ENCODE measurements around the gene MAP2K4. TPM values are rescaled to one million over a fixed set of nuclear protein-coding genes. Genes with fewer than 3 reads are reported as not detected.

MAP2K4 gene
- total and polyA plus RNA-seq, 2 of the 8 experiments (the other 6 are each of a cell fraction or from before 2014, with no cell fraction given): 14.2 to 37.3 TPM

- Histone ChIP-seq H2BK20ac (ENCODE audit: low read length) (no peak overlapping the region), H4K20me1 (replicated peaks in 1 of 2; ENCODE audit: control insufficient read depth in 1 of 2, insufficient read depth in 2 of 2, low read length in 2 of 2) (no peaks in the 10 kb centered on the region), H2BK5ac (ENCODE audit: low read depth, low read length) (no peak overlapping the region), H3K56ac (replicated peaks; ENCODE audit: insufficient read length, low read depth, low read length) (no peak overlapping the region), H3K9me3 (ENCODE audit: insufficient read depth in 2 of 2, low read depth in 1 of 2, low read length in 1 of 2) (no peaks in the 10 kb centered on the region; a peak in 1 of 4 replicates), H3K18ac (ENCODE audit: extremely low read depth, low read length) (no peak overlapping the region), H3K79me1 (ENCODE audit: low read depth, low read length) (no peaks in the 10 kb centered on the region), H3K14ac (ENCODE audit: insufficient read length) (no peak overlapping the region), H3K4ac (replicated peaks; ENCODE audit: insufficient read length, low read depth, low read length) (no peak overlapping the region), H3K27me3 (replicated peaks in 1 of 4; ENCODE audit: control insufficient read depth in 3 of 4, extremely low read depth in 1 of 4, insufficient read depth in 3 of 4, low read length in 3 of 4) (no peaks in the 10 kb centered on the region), H2BK12ac (ENCODE audit: low read depth, low read length) (no peak overlapping the region), H3K4me3 (ENCODE audit: extremely low read depth in 1 of 4, insufficient read depth in 2 of 4, low read depth in 3 of 4, low read length in 4 of 4) (no peak overlapping the region), H2BK15ac (ENCODE audit: low read length) (no peak overlapping the region), H2AK5ac (ENCODE audit: low read depth, low read length) (no peak overlapping the region), H3K79me2 (ENCODE audit: control insufficient read depth in 1 of 2, insufficient read depth in 2 of 2, low read length in 2 of 2) (no peaks in the 10 kb centered on the region), H4K91ac (replicated peaks; ENCODE audit: insufficient read length, low read length) (no peak overlapping the region), H3K23ac (ENCODE audit: insufficient read length) (no peak overlapping the region), H2AFZ (ENCODE audit: low read length) (no peak overlapping the region), H4K8ac (ENCODE audit: extremely low read depth, insufficient read depth, low read length) (no peak overlapping the region), H2BK120ac (replicated peaks; ENCODE audit: low read depth, low read length) (no peak overlapping the region), H3K9ac (replicated peaks in 1 of 4; ENCODE audit: extremely low read depth in 1 of 4, low read depth in 3 of 4, low read length in 3 of 4) (no peak overlapping the region), H3K4me1 (replicated peaks in 1 of 4; ENCODE audit: control insufficient read depth in 3 of 4, insufficient read depth in 4 of 4, low read length in 3 of 4) (no peaks in the 10 kb centered on the region), H3K36me3 (ENCODE audit: control insufficient read depth in 2 of 4, insufficient read depth in 4 of 4, low read length in 3 of 4) (no peaks in the 10 kb centered on the region), H3K4me2 (ENCODE audit: insufficient read depth in 1 of 2, low read depth in 2 of 2, low read length in 2 of 2) (no peak overlapping the region), H3K23me2 (ENCODE audit: low read depth, low read length) (no peaks in the 10 kb centered on the region), H3K27ac (ENCODE audit: low read depth, low read length) (no peak overlapping the region), H4K5ac (ENCODE audit: insufficient read length, low read depth, low read length) (no peak overlapping the region)
- FAIRE-seq (no peak), DNase-seq (ENCODE audit: low read depth in 1 of 2, low spot score in 2 of 2) (no peak)
- POLR2A ChIA-PET (ENCODE audit: partially characterized antibody): no interaction called here
- WGBS, 2 experiments (ENCODE audit: extremely low coverage in 1 of 2, insufficient coverage in 1 of 2, insufficient read length in 1 of 2, insufficient replicate concordance in 2 of 2, low coverage in 1 of 2, low lambda C conversion rate in 2 of 2, missing lambda C conversion rate in 1 of 2): 91% methylated on average over 1 of the region's 1 CpG; no CpG with 5 or more reads in 1 of the 2 experiments
- CTCF ChIA-PET (ENCODE audit: partially characterized antibody): no interaction called here
- TF ChIP-seq EGR1 (IDR thresholded peaks at IDR 0.05; ENCODE audit: borderline replicate concordance, low read depth, low read length) (no peak), ZNF274 (IDR thresholded peaks at IDR 0.05; ENCODE audit: borderline replicate concordance, extremely low read depth, low read length) (no peak), SP1 (IDR thresholded peaks at IDR 0.05; ENCODE audit: low read depth, low read length) (no peak), SUZ12 (IDR thresholded peaks at IDR 0.05; ENCODE audit: low read length) (no peak), HDAC2 (IDR thresholded peaks at IDR 0.05; ENCODE audit: borderline replicate concordance in 1 of 2, low read depth in 2 of 2, low read length in 2 of 2) (no peak), PHF8 (conservative IDR thresholded peaks at IDR 0.05; ENCODE audit: low read depth, low read length) (no peak), YY1 (IDR thresholded peaks at IDR 0.05; ENCODE audit: low read depth, low read length) (no peak), POLR2AphosphoS5 (IDR thresholded peaks at IDR 0.05; ENCODE audit: low read depth, low read length) (no peak), RAD21 (IDR thresholded peaks at IDR 0.05 in 1 of 2, conservative IDR thresholded peaks at IDR 0.05 in 1 of 2; ENCODE audit: low read depth in 2 of 2, low read length in 2 of 2) (no peak), CHD2 (IDR thresholded peaks at IDR 0.05; ENCODE audit: low read length) (no peak), KDM5A (IDR thresholded peaks at IDR 0.05; ENCODE audit: low read length) (no peak), CEBPB (IDR thresholded peaks at IDR 0.05; ENCODE audit: low read depth, low read length) (no peak), TCF12 (IDR thresholded peaks at IDR 0.05; ENCODE audit: low read depth, low read length) (no peak)
- TF ChIP-seq, protein P1, sequence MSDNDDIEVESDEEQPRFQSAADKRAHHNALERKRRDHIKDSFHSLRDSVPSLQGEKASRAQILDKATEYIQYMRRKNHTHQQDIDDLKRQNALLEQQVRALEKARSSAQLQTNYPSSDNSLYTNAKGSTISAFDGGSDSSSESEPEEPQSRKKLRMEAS (IDR thresholded peaks at IDR 0.05): no peak
- TF ChIP-seq, protein P2, sequence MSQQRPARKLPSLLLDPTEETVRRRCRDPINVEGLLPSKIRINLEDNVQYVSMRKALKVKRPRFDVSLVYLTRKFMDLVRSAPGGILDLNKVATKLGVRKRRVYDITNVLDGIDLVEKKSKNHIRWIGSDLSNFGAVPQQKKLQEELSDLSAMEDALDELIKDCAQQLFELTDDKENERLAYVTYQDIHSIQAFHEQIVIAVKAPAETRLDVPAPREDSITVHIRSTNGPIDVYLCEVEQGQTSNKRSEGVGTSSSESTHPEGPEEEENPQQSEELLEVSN (IDR thresholded peaks at IDR 0.05): no peak
Measured at GRCh38 chr17:12187658-12188057, 167.0 kb downstream of the MAP2K4 start.
